NCI-H2107 (cell line): ENCODE results near the gene TCEAL2.
"Not testable (repeated sequence)": the region's sequence is repeated elsewhere in the genome, so short reads cannot be mapped to it uniquely, and the experiment has no call there.

Experiments used
- DNase-seq: peaks from one replicate; lab custom pipeline; 2025; lab: John Stamatoyannopoulos, UW

Gene TCEAL2

DNA sequence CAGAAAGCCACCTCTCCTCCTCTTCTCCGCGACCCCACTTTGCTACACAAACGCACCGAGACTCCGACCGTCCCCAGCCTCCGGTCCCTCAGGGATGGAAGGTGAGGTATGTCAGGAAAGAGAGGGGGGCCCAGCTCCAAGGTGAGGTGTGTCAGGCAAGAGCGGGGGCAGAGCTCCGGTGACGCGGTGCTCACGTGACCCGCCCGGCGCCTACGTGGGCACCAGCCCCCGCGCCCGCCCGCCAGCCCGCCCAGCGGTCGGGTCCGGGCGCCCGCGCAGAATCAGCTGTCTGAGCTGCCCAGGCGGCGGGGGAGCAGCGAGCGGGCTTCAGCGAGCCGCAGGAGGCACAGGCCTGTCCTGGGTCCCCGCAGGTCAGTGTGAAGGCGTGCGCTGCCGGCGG lies at the start of gene TCEAL2:
Gene TCEAL2 (plus strand): TSS at position 244 of the 400 bp plus-strand sequence. CDS start 1,152 bp downstream, outside the sequence.
- peak; percentile 35 for DNase-seq

DNA sequence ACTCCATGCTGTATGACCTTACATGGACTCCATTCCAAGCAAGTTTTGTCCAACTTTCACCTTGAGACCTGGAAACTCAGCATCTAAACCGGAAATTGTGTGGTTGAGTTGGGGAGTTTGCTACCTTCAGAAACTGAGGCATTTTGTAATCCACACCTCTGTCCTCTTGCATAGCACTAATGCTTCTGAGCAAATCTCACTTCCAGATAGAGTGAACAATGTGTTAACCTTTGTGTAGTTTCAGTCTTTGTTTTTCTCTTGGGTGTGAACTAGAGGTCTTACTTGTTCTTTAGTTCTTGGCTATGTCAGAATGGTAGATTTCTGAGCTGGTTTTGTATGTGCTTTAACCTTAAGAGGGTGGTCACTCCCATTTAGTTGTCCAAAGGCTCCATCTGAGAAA lies 48.1 kb upstream of the TCEAL2 start:
- DNase-seq, result no peak

DNA sequence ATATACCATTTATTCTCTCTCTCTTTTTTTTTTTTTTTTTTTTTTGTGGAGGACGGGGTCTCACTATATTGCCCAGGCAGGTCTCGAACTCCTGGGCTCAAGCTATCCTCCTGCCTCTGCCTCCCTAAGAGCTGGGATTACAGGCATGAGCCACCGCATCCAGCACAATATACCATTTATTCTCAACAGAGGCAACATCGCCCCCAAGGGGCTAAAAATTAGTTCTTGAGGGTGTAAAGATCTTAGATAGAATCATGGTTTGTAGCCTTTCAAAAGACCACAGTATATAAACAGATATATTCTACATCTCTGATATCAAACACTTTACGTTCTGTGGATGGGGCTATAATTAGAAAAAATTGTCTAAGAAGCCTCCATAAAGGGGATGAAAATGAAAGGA lies 39.8 kb upstream of the TCEAL2 start:
- no peak for DNase-seq

DNA sequence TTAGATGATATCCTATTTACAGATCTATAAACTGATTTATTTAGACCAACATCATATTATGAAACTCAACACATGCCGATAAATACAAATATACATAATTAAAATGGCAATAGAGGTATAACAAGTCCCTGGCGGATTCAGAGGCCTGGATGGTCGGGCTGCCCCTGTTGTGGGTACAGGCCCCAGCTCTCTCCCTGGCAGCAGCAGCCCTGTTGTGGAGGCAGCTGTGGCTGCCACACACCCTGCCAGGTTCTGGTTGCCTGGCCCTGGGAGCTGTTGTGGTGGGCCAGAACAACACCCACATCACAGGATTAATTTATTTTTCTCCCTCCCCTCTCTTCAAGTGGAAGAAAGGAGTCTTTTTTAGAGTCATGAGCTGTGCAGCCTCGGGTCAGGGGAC lies 12.1 kb upstream of the TCEAL2 start:
- no peak for DNase-seq

DNA sequence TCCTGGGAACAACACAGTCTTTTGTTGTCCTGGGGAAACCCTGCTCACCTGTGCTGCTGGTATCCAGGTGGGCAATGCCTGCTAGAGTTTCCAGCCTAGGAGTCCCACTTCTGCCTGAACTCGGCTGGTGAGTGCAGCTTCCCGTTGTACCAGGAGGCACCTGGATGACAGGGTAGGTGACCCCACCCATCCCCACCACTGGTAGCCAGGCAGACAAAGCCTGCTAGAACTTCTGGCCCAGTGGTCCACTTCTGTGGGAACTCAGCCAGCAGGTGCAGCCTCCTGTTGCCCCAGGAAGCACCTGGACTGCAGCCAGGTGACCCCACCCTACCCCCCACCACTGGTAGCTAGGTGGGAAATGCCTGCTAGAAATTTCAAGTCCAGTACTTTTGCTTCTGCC lies 9.7 kb upstream of the TCEAL2 start:
- no peak for DNase-seq

DNA sequence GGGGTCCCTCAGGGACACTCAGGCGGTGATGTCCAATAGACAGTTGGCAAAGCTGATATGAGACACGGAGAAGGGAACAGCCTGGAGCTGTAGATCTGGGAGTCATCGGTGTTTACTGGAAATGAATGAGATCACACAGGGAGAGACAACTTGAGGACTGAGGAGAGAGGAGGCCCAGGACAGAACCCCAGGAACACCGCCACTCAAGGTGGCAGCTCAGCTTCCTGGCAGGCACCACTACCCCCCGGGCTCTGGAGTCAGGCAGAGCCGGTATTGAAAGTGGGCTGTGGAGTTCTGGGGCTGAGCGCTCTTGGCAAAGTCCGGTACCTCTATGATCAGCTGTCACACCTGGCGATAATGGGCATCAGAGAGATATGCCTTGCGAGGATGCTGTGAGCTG lies 465 bp upstream of the TCEAL2 start:
- not testable (repeated sequence) for DNase-seq

DNA sequence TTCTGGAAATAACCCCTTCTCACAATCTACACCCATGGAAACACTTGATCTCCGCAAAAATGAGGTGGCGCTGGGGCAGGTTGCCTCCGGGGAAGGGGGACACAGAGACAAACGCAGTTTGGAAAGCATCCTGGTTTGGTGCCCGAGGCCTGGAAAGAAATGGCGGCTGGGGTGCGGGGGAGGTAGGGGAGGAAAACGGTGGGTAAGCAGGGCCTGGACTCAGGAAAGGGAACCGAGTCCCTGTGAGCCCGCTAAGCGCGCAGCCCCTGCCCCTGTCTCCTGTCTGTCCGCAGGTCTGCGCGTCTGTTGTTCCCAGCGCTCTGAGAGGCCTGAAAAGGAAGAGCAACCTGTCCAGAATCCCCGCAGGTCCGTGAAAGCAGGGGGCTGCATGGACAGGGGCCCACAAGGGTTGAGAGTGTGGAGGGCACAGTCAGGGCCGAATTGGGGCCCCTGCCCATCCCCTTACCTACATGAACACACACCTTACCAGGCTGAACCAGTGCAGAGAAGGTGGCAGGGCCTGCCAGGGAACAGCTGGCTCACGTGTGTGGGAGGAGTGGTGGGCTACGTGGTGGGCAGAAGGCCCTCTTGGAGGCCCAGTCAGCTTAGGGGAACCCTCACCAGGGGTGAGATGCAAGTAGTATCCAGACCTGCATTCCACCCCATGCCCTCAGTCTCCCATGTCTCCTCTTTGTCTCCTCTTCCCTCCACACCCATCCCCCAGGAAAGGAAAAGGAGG lies 770 bp downstream of the TCEAL2 start:
- not testable (repeated sequence) for DNase-seq

DNA sequence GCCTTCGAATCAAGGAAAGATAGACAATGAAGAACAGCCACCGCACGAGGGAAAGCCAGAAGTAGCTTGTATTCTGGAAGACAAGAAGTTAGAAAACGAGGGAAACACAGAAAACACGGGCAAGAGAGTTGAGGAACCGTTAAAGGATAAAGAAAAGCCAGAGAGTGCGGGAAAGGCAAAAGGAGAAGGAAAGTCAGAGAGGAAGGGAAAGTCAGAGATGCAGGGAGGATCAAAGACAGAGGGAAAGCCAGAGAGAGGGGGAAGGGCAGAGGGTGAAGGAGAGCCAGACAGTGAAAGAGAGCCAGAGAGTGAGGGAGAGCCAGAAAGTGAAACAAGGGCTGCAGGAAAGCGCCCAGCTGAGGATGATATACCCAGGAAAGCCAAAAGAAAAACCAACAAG lies 1.4 kb downstream of the TCEAL2 start:
- no peak for DNase-seq

DNA sequence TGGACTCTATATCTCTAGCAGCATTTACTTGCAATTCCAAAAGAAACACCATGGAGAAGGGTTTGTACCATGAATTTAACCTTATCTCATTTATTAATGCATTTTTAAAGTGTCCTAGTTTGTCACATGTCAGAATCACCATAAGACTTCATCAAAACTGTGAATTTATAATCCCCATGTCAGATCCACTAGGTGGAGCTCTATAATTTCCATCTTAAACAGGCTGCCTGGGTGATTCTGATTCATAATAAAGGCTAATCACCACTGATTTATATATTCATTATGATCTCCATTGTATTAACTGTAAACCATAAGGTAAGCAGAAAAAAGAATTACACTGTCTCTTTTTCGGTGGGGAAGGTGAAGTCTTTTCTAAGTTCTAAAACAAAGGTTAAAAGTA lies 4.0 kb downstream of the TCEAL2 start:
- no peak for DNase-seq

DNA sequence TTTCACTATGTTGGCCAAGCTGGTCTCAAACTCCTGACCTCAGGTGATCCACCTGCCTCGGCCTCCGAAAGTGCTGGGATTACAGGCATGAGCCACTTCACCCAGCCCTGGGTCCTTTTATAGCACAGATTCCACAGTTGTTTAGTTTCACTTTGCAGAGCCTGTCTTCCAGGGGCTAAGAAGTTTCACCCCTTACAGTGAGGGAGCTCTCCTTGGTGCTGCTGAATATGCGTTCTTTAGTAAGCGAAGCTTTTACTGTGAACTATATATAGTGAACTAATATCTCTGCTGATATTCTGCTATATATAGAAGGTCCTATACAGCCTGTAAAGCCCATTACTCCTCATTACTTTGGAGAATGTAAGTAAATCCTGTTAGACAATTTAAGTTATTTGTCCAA lies 12.6 kb downstream of the TCEAL2 start:
- DNase-seq, result no peak

DNA sequence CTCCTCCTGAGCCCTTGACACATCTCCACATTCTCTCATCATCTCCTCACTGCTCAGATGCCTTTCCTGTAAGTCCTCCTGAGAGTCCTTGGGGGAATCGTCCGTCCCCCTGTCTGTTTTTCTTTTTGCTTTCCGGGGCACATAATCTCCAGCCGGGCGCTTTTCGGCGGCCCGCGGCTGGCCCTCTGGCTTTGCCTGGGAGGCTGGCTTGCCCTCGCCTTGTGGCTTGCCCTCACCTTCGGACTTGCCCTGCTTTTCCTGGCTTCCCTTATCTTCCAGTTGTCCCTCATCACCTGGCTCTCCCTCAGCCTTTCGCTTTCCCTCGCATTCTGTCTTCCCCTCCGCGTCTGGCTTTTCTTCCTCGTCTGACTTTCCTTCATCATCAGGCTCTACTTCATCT lies 15.4 kb downstream of the TCEAL2 start:
- DNase-seq, result not testable (repeated sequence)

DNA sequence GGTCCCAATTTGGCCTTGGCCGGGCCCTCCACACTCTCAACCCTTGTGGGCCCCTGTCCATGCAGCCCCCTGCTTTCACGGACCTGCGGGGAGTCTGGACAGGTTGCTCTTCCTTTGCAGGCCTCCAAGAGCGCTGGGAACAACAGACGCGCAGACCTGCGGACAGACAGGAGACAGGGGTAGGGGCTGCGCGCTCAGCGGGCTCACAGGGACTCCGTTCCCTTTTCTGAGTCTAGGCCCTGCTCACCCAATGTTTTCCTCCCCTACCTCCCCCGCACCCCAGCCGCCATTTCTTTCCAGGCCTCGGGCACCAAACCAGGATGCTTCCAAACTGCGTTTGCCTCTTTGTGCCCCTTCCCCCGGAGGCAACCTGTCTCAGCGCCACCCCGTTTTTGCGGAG lies 16.2 kb downstream of the TCEAL2 start:
- DNase-seq, result not testable (repeated sequence)

DNA sequence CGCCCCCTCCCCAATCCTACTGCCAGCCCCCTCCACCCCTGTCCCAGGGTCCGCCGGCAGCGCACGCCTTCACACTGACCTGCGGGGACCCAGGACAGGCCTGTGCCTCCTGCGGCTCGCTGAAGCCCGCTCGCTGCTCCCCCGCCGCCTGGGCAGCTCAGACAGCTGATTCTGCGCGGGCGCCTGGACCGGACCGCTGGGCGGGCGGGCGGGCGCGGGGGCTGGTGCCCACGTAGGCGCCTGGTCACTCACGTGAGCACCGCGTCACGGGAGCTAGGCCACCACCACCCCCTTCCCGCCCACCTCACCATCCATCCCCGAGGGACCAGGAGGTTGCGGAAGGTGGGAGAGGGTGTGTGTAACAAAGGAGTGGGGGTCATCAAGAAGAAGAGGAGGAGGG lies 16.8 kb downstream of the TCEAL2 start, which contains the start of gene TCEAL6:
Gene TCEAL6 (minus strand): TSS at position 208 of the 400 bp plus-strand sequence.
- not testable (repeated sequence) for DNase-seq

DNA sequence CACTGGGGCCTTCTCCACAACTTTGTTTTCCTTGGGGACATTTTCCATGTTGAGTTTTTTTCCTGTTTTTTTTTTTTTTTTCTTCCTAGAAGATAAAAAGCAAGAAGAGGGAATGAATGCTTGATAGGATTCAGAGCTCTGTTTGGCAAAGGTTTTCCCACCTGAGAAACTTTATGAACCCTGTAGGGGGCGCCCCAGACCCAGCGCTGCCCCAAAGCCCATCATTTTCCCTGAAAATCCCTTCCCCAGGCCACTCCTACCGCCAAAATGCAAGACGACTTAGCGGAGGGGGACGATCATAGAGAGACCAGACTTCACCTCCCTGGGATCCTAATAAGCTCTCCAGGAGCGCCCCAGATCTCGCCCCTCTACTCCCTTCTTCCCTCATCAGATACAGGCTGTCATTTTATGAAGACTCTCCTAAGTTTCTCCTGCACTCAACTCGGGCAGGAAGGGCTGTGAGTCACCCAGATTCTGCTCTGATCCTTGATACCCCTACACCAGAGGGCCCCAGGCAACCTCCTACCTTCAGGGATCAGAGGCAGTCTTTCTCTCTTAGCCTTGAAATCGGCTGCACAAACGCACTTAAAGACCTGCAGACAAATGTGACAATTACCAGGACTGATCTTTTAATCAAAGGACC lies 28.9 kb downstream of the TCEAL2 start:
- peak; percentile 24 for DNase-seq

DNA sequence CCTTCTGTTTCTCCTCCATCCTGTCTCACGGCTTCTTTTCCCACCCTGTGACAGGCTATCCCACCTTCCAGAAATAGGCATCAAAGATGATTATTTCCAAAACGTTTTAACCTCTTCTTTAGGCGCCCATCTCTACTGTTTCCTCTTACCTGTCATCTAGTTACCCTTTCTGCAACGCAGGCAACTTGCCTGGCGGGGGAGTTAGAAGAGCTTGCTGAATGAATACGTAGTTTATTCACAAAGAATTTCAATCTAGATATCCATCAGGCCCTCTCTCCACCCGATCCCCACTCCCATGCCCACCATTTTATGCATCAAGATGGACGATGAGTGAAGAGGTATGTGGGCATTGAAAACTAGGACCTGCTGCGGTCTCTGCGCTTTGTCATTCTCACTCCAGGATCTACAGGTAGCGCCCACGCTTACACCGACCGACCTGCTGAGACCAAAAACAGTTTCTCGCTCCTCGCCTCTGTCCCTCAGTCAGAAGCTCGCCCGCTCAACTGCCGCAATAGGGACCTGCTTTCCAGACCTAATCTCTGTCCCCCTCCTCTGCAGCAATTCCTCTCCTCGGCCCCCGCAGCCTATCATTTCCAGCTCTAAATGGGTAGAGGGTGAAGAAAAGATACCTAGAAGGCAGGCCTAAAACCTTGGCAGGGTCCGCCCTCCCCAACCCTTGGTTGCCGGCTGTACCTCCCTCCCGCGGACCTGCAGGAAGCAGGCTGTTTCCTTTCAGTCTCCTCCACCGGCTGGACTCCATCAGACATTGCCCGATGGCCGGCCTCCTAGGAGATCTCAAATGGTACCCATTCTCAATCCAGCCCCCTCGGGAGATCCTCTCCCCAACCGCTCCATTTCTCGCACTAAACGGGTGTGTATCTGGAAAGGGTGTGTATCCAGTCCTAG lies 29.7 kb downstream of the TCEAL2 start:
- DNase-seq, result peak; percentile 1

DNA sequence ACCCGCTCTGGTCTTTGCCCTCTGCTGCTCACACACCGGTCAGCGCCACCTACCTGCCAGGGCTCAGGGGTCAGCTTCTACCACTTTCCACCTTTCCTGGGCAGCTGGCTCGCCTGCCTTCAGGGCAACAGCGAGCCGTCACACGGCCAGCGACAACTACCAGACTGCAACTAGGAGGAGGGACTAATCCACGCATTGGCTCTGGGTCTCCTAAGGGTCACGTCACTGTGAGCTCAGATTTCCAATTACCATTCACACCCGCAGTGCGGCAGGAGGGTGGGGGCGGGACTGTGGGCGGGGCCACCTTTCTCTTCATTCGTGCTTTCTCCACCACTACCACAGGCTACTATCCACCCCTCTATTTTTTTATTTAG lies 30.3 kb downstream of the TCEAL2 start, which contains the start of gene BEX5:
Gene BEX5 (minus strand): TSS at position 172 of the 374 bp plus-strand sequence. CDS start 1,712 bp downstream, outside the sequence.
- peak; percentile 78 for DNase-seq
